ENCODE measurements around the gene EIF2B2. TPM values are rescaled to one million over a fixed set of nuclear protein-coding genes. Genes with fewer than 3 reads are reported as not detected.

Gene EIF2B2
- total and polyA plus RNA-seq, 9 of the 15 experiments (the other 6 are each of a cell fraction or from before 2014, with no cell fraction given) = 10.6 to 94.1 (median 38.9) TPM

DNA sequence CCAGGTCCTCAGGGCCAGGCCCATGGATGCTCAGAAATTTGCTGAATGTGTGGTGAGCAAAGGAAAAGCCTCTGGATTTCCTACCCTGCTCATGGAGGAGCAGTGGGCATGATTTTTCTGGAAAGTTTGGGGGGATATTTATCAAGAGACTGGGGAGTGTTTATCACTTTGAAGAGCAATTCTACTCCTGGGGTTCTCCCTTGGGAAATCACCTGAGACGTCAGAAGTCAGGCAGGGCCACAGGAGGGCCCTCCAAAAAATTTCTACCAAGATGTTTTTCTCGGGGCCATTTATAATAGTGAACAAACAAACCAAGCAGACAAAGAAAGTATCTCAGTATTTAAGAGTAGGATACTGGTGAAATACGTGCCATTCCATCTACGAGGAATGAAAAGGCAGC is 20.1 kb upstream of the EIF2B2 start (continued):
- TF ChIP-seq ZNF512 (tag; IDR thresholded peaks at IDR 0.05) = no peak

GRCh38 chr14:74983343-74983742 is 19.4 kb upstream of the EIF2B2 start:
- H3K4me3 ChIP-seq = no peak overlapping the region
- no peaks in the 10 kb centered on the region for H4K20me1 ChIP-seq (replicated peaks; ENCODE audit: control insufficient read depth, insufficient read depth, low read length)
- in situ Hi-C loops (cut with MboI) = no loop called here
- H3K9me3 ChIP-seq (replicated peaks; ENCODE audit: control insufficient read depth, insufficient read depth, low read depth, low read length) = no peaks in the 10 kb centered on the region
- FAIRE-seq = no peak
- no peaks in the 10 kb centered on the region for H3K79me2 ChIP-seq (ENCODE audit: control insufficient read depth, insufficient read depth, low read length)
- no peak overlapping the region for H3K9ac ChIP-seq (ENCODE audit: insufficient read depth in 1 of 2, low read depth in 2 of 2, low read length in 2 of 2)
- 75% methylated on average over 1 of the region's 1 CpG for WGBS (ENCODE audit: insufficient coverage, low coverage, missing lambda C conversion rate)
- TF ChIP-seq ZNF316 (IDR thresholded peaks at IDR 0.05) = peak; percentile 12; the same call in 1 of the 2 replicates
- TF ChIP-seq, protein P1, sequence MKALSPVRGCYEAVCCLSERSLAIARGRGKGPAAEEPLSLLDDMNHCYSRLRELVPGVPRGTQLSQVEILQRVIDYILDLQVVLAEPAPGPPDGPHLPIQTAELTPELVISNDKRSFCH (CRISPR knock-in tag; IDR thresholded peaks at IDR 0.05) = no peak
- TF ChIP-seq, protein P1 (tag; IDR thresholded peaks at IDR 0.05) = no peak
- no peak for DNase-seq (ENCODE audit: extremely low read depth in 1 of 4, low spot score in 3 of 4)
- BruUV-seq (replicated peaks) = no TSS peak
- ChIA-PET POLR2A (no interaction called here), CTCF (ENCODE audit: low intra/inter-chr PET ratio) (no interaction called here)
- no peak overlapping the region for H3K4me2 ChIP-seq (ENCODE audit: insufficient read depth, low read length)
- H2AFZ ChIP-seq (ENCODE audit: low read depth, low read length) = no peak overlapping the region
- peaks cover 0 to 26% of the 10 kb centered on the region in 2 experiments; a peak in 2 of 5 replicates for H3K4me1 ChIP-seq (replicated peaks in 1 of 2; ENCODE audit: control insufficient read depth in 2 of 2, insufficient read depth in 2 of 2, low read length in 2 of 2)
- no peaks in the 10 kb centered on the region for H3K27me3 ChIP-seq (ENCODE audit: control insufficient read depth in 2 of 2, insufficient read depth in 2 of 2, low read length in 2 of 2)
- H3K36me3 ChIP-seq (ENCODE audit: control insufficient read depth, insufficient read depth, low read length) = no peaks in the 10 kb centered on the region
- ATAC-seq = no peak
- intact Hi-C loops (cut with micrococcal nuclease) = no loop called here
- no peak overlapping the region for H3K27ac ChIP-seq (ENCODE audit: extremely low read depth, low read depth, low read length)
- no peaks in the 10 kb centered on the region for H3K9me1 ChIP-seq (ENCODE audit: control insufficient read depth, insufficient read depth, low read length)
